Tibial nerve (tissue), 4 donors: ENCODE measurements around the gene NEUROD1. TPM values are rescaled to one million over a fixed set of nuclear protein-coding genes. Genes with fewer than 3 reads are reported as not detected.

Experiments
- DNase-seq, 2 donors: peaks; one replicate each; pipeline ENCODE4 v3.0.0-alpha.2; 2019; ENCODE audit warnings: low spot score in 2 of 2
- H3K27ac ChIP-seq, 4 donors: fragments of 200-600 bp; sonication (generic) in 3 of 4; one replicate each; pipeline ENCODE4 v1.5.1; 2017 to 2019; ENCODE audit warnings: mild to moderate bottlenecking in 1 of 4
- H3K27me3 ChIP-seq, 2 donors: fragments of 200-600 bp; sonication (generic) in 1 of 2; one replicate each; pipeline versions ENCODE4 v1.5.1 to v1.6.0; 2017 to 2019
- H3K36me3 ChIP-seq, 3 donors: fragments of 200-600 bp; sonication (generic); one replicate each; pipeline ENCODE4 v1.5.1; 2018 to 2019
- H3K4me1 ChIP-seq, 4 donors: fragments of 200-600 bp; sonication (generic) in 3 of 4; one replicate each; pipeline ENCODE4 v1.5.1; 2017 to 2019
- H3K4me3 ChIP-seq, 4 donors: fragments of 200-600 bp; sonication (generic) in 3 of 4; one replicate each; pipeline ENCODE4 v1.5.1; 2017 to 2019; ENCODE audit warnings: mild to moderate bottlenecking in 1 of 4, moderate library complexity in 1 of 4
- H3K9me3 ChIP-seq, 4 donors: fragments of 200-600 bp; sonication (generic) in 3 of 4; one replicate each; pipeline ENCODE4 v1.5.1; 2017 to 2019
- EP300 ChIP-seq, 2 donors: sonication (generic); formaldehyde crosslinking; IDR thresholded peaks; one replicate each; pipeline ENCODE4 v1.6.1; 2017; ENCODE audit warnings: antibody characterized with exemption in 2 of 2, mild to moderate bottlenecking in 1 of 2
- POLR2A ChIP-seq, 2 donors: fragments of 450-650 bp; IDR thresholded peaks; one replicate each; pipeline ENCODE4 v1.6.1; 2017; ENCODE audit warnings: antibody characterized with exemption in 2 of 2, mild to moderate bottlenecking in 2 of 2, moderate library complexity in 2 of 2
- WGBS, 2 donors: methylation state at CpG; one replicate each; pipeline ENCODE4 v1.1.5; 2018; 5-methylcytosine and 5-hydroxymethylcytosine counted together
- total RNA-seq, 4 donors: library from RNA; depleted of rRNA; stranded (reverse); fragments of >200 nt; gene quantifications; one replicate each; pipeline ENCODE4 v1.1.0, GENCODE V29; 2016
- TF ChIP-seq, protein P1 (sequence below), 5 experiments: fragments of 200-600 bp in 3 of 5; fragments of 450-650 bp in 2 of 5; sonication (generic) in 3 of 5; IDR thresholded peaks; one replicate each; pipeline ENCODE4 v1.5.1; 2016 to 2019; ENCODE audit warnings: antibody characterized with exemption in 5 of 5, mild to moderate bottlenecking in 3 of 5, moderate library complexity in 2 of 5

NEUROD1 gene
- total RNA-seq, 4 donors from 2014 or later: not detected

GRCh38 chr2:181686576-181687185 lies 6.4 kb upstream of the NEUROD1 start:
- H3K27me3 ChIP-seq: peaks cover 0 to 67% of the 10 kb centered on the region in 2 donors
- H3K36me3 ChIP-seq: no peaks in the 10 kb centered on the region
- no peaks in the 10 kb centered on the region for H3K9me3 ChIP-seq
- DNase-seq: no peak
- peaks cover 0 to 32% (median 9%) of the 10 kb centered on the region in 4 donors for H3K4me1 ChIP-seq
- WGBS, 2 donors: 64 to 66% methylated on average over 6 of the region's 6 CpGs
- no peak overlapping the region for H3K4me3 ChIP-seq
- no peak overlapping the region for H3K27ac ChIP-seq
- TF ChIP-seq, protein P1, sequence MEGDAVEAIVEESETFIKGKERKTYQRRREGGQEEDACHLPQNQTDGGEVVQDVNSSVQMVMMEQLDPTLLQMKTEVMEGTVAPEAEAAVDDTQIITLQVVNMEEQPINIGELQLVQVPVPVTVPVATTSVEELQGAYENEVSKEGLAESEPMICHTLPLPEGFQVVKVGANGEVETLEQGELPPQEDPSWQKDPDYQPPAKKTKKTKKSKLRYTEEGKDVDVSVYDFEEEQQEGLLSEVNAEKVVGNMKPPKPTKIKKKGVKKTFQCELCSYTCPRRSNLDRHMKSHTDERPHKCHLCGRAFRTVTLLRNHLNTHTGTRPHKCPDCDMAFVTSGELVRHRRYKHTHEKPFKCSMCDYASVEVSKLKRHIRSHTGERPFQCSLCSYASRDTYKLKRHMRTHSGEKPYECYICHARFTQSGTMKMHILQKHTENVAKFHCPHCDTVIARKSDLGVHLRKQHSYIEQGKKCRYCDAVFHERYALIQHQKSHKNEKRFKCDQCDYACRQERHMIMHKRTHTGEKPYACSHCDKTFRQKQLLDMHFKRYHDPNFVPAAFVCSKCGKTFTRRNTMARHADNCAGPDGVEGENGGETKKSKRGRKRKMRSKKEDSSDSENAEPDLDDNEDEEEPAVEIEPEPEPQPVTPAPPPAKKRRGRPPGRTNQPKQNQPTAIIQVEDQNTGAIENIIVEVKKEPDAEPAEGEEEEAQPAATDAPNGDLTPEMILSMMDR (IDR thresholded peaks at IDR 0.05): no peak
- TF ChIP-seq EP300 (IDR thresholded peaks at IDR 0.05) (no peak), POLR2A (IDR thresholded peaks at IDR 0.05) (no peak)

DNA sequence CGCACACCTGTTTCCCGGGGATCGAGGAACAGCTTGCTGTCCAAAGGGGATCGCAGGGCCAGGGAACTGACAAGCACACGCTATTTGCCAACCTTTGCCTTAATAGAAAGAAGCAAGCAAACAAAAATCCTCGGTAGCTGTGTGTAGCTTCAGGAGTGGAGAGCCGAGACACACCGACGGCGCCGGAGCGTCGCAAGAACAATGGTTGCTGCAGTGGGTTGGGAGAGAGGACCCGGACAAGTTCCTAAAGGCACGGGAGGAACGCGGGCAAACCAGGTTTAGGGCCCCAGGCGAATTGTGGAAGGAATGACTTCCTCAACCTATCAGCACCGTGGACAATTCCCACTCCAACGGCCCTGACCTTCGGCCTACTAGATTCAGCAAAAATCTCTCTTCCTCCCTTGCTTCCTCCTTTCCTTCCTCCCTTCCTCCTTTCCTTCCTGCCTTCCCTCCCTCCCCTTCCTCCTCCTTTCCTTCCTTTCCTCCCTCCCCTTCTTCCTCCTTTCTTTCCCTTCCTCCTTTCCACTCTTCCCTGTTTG lies 4.9 kb upstream of the NEUROD1 start:
- no peak overlapping the region for H3K27ac ChIP-seq
- H3K4me1 ChIP-seq: peaks cover 0 to 47% (median 15%) of the 10 kb centered on the region in 4 donors
- TF ChIP-seq, protein P1 (IDR thresholded peaks at IDR 0.05): no peak
- TF ChIP-seq EP300 (IDR thresholded peaks at IDR 0.05) (no peak), POLR2A (IDR thresholded peaks at IDR 0.05) (no peak)
- H3K27me3 ChIP-seq: peaks cover 0 to 81% of the 10 kb centered on the region in 2 donors
- H3K4me3 ChIP-seq: no peak overlapping the region
- no peak for DNase-seq
- no peaks in the 10 kb centered on the region for H3K9me3 ChIP-seq
- WGBS, 2 donors: 8 to 9% methylated on average over 21 of the region's 21 CpGs
- no peaks in the 10 kb centered on the region for H3K36me3 ChIP-seq

DNA sequence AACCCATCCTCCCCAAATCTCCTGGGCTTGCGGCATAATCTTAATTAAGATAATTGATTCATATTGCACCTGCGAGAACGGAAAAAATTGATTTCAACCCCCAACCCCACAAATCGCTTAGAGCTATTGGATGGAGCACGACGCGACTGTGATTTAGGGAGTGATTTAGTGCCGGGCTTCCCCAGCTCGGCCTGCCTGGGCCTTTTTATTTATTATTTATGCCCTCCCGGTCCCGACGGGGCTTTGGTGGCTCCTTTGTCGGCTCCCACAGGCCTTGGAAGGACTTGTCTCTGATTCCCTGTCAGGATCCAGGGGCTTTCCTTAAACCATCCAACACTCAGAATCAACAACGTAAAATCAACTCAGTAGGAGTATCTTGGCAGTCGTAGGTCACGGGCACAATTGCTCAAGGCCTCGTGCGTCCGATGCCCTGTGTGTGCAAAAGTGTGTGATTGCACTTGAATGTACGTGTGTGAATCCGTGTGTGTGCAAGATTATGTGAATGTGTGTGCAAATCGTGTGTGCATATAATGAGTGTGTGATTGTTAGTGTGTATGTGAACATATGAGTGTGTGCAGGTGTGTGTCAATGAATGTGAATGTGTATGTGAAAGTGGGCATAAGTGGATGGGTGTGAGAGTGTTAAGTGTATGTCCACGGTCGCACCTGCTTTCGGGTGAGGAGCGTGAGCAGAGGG lies 4.3 kb upstream of the NEUROD1 start:
- 10% methylated on average over 26 of the region's 26 CpGs for WGBS, 2 donors

DNA sequence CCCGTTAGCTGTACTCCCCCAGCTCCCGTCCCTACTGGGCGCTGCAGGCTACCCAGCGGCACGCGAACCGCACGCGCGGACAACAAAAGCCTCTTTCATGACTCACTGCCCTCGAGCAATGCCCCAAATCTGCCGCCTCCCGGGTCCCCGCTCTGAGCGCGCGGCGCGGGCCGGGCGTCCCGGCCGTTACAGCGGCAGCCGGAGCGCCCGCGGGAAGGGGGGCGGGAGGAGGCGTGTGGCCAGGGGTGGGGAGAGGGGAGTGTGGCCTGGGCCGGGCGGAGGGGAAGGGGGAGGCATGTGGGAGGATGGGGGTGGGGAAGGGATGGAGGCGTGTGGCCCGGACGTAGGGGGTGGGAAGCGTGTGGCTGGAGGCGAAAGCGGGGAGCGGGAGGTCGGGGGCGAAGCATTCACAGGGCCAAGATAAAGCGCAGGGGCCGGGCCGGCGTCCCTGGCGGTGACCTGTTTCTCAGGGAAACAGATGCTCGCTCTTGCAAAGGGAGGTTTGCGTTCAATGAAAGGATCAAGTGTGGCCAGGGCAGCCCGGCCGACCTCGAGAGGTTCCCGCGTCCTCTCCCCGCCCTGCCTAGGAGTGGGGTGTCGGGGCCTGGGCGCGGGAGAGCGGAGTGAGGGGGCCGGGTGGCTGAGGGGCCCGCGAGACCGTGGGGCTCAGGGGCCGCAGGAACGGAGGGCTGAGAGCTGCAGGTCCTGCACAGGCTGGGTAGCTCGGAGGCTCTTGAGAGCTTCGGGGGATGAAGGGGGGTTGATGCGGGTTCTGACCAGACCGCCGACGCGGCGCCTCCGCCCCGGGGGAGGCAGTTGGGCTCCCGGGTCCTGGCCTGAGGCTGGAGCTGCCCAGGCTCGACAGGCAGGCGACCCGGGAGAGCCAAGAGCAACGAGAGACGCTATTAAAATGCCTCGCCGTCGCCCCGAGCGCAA lies 3.5 kb upstream of the NEUROD1 start:
- Histone ChIP-seq H3K4me1 (peaks cover 0 to 54% (median 15%) of the 10 kb centered on the region in 4 donors), H3K27ac (no peak overlapping the region), H3K36me3 (no peaks in the 10 kb centered on the region), H3K27me3 (peaks cover 0 to 95% of the 10 kb centered on the region in 2 donors), H3K4me3 (peak overlapping the region in 2 of 4 donors; percentile 17 to 35), H3K9me3 (no peaks in the 10 kb centered on the region)
- WGBS, 2 donors: 2 to 3% methylated on average over 73 to 83 of the region's 85 CpGs
- no peak for TF ChIP-seq POLR2A (IDR thresholded peaks at IDR 0.05)
- TF ChIP-seq EP300 (IDR thresholded peaks at IDR 0.05): no peak
- TF ChIP-seq, protein P1 (IDR thresholded peaks at IDR 0.05): no peak
- DNase-seq: no peak

More for the DNA sequence above, 4.3 kb upstream of the NEUROD1 start:
- no peak for DNase-seq
- no peaks in the 10 kb centered on the region for H3K9me3 ChIP-seq
- H3K4me3 ChIP-seq: peak overlapping the region in 1 of 4 donors; percentile 35
- TF ChIP-seq POLR2A (IDR thresholded peaks at IDR 0.05) (no peak), EP300 (IDR thresholded peaks at IDR 0.05) (no peak)
- TF ChIP-seq, protein P1 (IDR thresholded peaks at IDR 0.05): no peak
- H3K4me1 ChIP-seq: peaks cover 0 to 50% (median 15%) of the 10 kb centered on the region in 4 donors
- H3K27me3 ChIP-seq: peaks cover 0 to 87% of the 10 kb centered on the region in 2 donors
- no peaks in the 10 kb centered on the region for H3K36me3 ChIP-seq
- H3K27ac ChIP-seq: no peak overlapping the region
